Measurements from ENCODE around the gene KLHL2. TPM values are rescaled to one million over a fixed set of nuclear protein-coding genes. Genes with fewer than 3 reads are reported as not detected.

Gene KLHL2
- total and polyA plus RNA-seq, 2 of the 13 experiments (the other 11 are each of a cell fraction or from before 2014, with no cell fraction given): 9.2 to 17.6 TPM

GRCh38 chr4:165369522-165369921, 162.2 kb downstream of the KLHL2 start (continued):
- TF ChIP-seq EHMT2 (IDR thresholded peaks at IDR 0.05; ENCODE audit: borderline replicate concordance, low read depth, low read length) (peak; percentile 90; the same call in 1 of the 2 replicates), ATAD3A (CRISPR knock-in tag; IDR thresholded peaks at IDR 0.05) (no peak), SIN3A (IDR thresholded peaks at IDR 0.05; ENCODE audit: borderline replicate concordance, low read depth, low read length) (no peak), MLLT10 (CRISPR knock-in tag; IDR thresholded peaks at IDR 0.05) (no peak), ZNF547 (CRISPR knock-in tag; IDR thresholded peaks at IDR 0.05) (no peak), MYC (CRISPR knock-in tag; IDR thresholded peaks at IDR 0.05; ENCODE audit: borderline replicate concordance) (no peak), ZNF816 (CRISPR knock-in tag; IDR thresholded peaks at IDR 0.05; ENCODE audit: borderline replicate concordance) (peak; percentile 77), ZC3H4 (CRISPR knock-in tag; IDR thresholded peaks at IDR 0.05; ENCODE audit: borderline replicate concordance) (no peak), HNRNPLL (IDR thresholded peaks at IDR 0.05; ENCODE audit: low read depth, low read length, poor library complexity, severe bottlenecking) (peak; percentile 74), XRCC5 (optimal IDR thresholded peaks at IDR 0.05; ENCODE audit: low read length) (no peak), ATF1 (CRISPR knock-in tag; IDR thresholded peaks at IDR 0.05) (no peak), ZNF207 (IDR thresholded peaks at IDR 0.05; ENCODE audit: borderline replicate concordance) (no peak), KLF6 (CRISPR knock-in tag; IDR thresholded peaks at IDR 0.05) (no peak), ZBTB2 (CRISPR knock-in tag; IDR thresholded peaks at IDR 0.05; ENCODE audit: low read depth) (no peak), ZNF264 (CRISPR knock-in tag; IDR thresholded peaks at IDR 0.05) (peak; percentile 62; the same call in 1 of the 2 replicates), DPF2 (CRISPR knock-in tag; IDR thresholded peaks at IDR 0.05; ENCODE audit: borderline replicate concordance, low read depth) (peak; percentile 95), TSC22D2 (CRISPR knock-in tag; IDR thresholded peaks at IDR 0.05; ENCODE audit: borderline replicate concordance) (peak; percentile 40; the same call in 1 of the 2 replicates), KDM6A (CRISPR knock-in tag; IDR thresholded peaks at IDR 0.05; ENCODE audit: low read depth) (peak; percentile 77), ZFAT (CRISPR knock-in tag; conservative IDR thresholded peaks at IDR 0.05) (no peak), AGO1 (IDR thresholded peaks at IDR 0.05; ENCODE audit: low read depth, low read length, poor library complexity, severe bottlenecking) (no peak), ZFYVE20 (CRISPR knock-in tag; IDR thresholded peaks at IDR 0.05; ENCODE audit: borderline replicate concordance, low read depth) (no peak), FOXP1 (IDR thresholded peaks at IDR 0.05) (peak; percentile 43; the same call in 1 of the 2 replicates), FOXP1 (CRISPR knock-in tag; IDR thresholded peaks at IDR 0.05) (peak; percentile 87), ZNF44 (CRISPR knock-in tag; IDR thresholded peaks at IDR 0.05) (no peak), KAT8 (CRISPR knock-in tag; IDR thresholded peaks at IDR 0.05) (peak; percentile 82), ZNF329 (CRISPR knock-in tag; IDR thresholded peaks at IDR 0.05; ENCODE audit: low read depth) (no peak), ZFP90 (CRISPR knock-in tag; IDR thresholded peaks at IDR 0.05; ENCODE audit: borderline replicate concordance) (no peak), THYN1 (CRISPR knock-in tag; IDR thresholded peaks at IDR 0.05; ENCODE audit: borderline replicate concordance, low read depth) (no peak), ZNF788 (CRISPR knock-in tag; IDR thresholded peaks at IDR 0.05; ENCODE audit: borderline replicate concordance) (peak; percentile 49; the same call in 1 of the 2 replicates)
- TF ChIP-seq, protein P1, sequence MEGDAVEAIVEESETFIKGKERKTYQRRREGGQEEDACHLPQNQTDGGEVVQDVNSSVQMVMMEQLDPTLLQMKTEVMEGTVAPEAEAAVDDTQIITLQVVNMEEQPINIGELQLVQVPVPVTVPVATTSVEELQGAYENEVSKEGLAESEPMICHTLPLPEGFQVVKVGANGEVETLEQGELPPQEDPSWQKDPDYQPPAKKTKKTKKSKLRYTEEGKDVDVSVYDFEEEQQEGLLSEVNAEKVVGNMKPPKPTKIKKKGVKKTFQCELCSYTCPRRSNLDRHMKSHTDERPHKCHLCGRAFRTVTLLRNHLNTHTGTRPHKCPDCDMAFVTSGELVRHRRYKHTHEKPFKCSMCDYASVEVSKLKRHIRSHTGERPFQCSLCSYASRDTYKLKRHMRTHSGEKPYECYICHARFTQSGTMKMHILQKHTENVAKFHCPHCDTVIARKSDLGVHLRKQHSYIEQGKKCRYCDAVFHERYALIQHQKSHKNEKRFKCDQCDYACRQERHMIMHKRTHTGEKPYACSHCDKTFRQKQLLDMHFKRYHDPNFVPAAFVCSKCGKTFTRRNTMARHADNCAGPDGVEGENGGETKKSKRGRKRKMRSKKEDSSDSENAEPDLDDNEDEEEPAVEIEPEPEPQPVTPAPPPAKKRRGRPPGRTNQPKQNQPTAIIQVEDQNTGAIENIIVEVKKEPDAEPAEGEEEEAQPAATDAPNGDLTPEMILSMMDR (CRISPR knock-in tag; IDR thresholded peaks at IDR 0.05): no peak
